Measurements from ENCODE around the gene AK9. TPM values are rescaled to one million over a fixed set of nuclear protein-coding genes. Genes with fewer than 3 reads are reported as not detected.

AK9 gene
- polyA plus RNA-seq, 2 of the 4 experiments (the other 2 are of a cell fraction) = 2.2 to 4.7 TPM

DNA sequence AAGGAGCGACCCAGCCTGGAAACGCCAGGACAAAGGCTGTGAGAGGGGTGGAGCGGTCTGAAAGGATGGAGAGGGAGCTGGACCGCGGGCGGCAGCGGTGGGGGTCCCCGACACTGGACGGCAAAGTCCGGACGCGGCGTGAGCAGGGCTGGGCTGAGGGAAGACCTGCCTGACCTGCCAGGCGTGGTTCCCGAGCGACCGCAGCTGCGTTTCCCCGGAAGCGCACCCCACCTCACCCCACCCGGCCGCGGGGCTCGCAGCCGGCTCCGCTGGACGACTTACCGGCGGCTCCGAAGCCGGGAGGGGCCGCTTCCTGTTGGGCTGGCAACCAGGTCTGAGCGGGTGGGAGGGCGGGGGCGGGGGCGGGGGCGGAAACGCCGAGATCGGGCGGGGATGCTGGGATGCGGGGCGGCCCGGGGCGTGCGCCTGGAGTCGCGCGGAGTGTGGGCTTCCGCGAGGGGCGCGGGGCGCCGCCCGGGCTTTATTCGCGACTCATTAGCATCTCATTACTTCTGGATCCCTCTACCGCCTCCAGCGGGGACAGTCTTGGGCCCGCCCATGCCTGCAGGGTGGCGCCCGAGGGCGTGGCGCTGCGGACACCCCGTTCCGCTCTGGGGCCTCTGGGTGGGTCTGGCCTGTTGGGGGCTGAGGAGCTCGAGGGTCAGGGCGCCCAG, 235.4 kb downstream of the AK9 start, which contains the start of gene MICAL1:
Gene MICAL1, minus strand, starts transcription at position 336 of the 674 bp plus-strand sequence. CDS start 1,576 bp downstream, outside the sequence.
- peak; percentile 84 to 89 for ATAC-seq
- peak; percentile 33 to 40 for DNase-seq (ENCODE audit: low read depth in 1 of 2, low spot score in 1 of 2)
- Histone ChIP-seq H3K4me2 (peak within 1 kb of the TSS; percentile 92), H3K4me1 (peaks cover 14% of the 10 kb centered on the region; the same call in 1 of the 3 replicates), H3K27ac (peak within 1 kb of the TSS; percentile 81 to 93), H3K9me3 (no peaks in the 10 kb centered on the region), H3K4me3 (peak within 1 kb of the TSS; percentile 93)
- ChIA-PET CTCF (interaction anchor here (2.1 to 2.4 kb wide), 2 partner anchors 13 to 268 kb away, joined by 8 to 10 read pairs; no protein-coding TSS in a partner anchor), POLR2A (interaction anchor here (0.6 to 4.1 kb wide), 2 partner anchors 12 to 14 kb away, joined by 3 to 18 read pairs; partner anchors contain the start of genes PPIL6 and SMPD2)
- TF ChIP-seq CHD4 (IDR thresholded peaks at IDR 0.05; ENCODE audit: borderline replicate concordance) = no peak
- TF ChIP-seq POLR2A (IDR thresholded peaks at IDR 0.05; ENCODE audit: low read length) = peak; percentile 47
- TF ChIP-seq, protein P1, sequence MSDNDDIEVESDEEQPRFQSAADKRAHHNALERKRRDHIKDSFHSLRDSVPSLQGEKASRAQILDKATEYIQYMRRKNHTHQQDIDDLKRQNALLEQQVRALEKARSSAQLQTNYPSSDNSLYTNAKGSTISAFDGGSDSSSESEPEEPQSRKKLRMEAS (IDR thresholded peaks at IDR 0.05) = 0 out of 2 replicates have a peak, but pooled peaks have one; percentile 33
- TF ChIP-seq RNF2 (IDR thresholded peaks at IDR 0.05; ENCODE audit: borderline replicate concordance, low read depth) = peak; percentile 50; the same call in 1 of the 2 replicates
- no peak for FAIRE-seq
- WGBS (ENCODE audit: missing lambda C conversion rate) = 3% methylated on average over 20 of the region's 70 CpGs

GRCh38 chr6:109454496-109455436, 236.2 kb downstream of the AK9 start:
- no peak for TF ChIP-seq CBX8 (IDR thresholded peaks at IDR 0.05)
- no peak for TF ChIP-seq HOXA7 (CRISPR knock-in tag; IDR thresholded peaks at IDR 0.05)
- TF ChIP-seq NPAS2 (CRISPR knock-in tag; IDR thresholded peaks at IDR 0.05; ENCODE audit: borderline replicate concordance) = no peak
- TF ChIP-seq GATA3 (IDR thresholded peaks at IDR 0.05; ENCODE audit: borderline replicate concordance) = no peak
- TF ChIP-seq, protein P2, sequence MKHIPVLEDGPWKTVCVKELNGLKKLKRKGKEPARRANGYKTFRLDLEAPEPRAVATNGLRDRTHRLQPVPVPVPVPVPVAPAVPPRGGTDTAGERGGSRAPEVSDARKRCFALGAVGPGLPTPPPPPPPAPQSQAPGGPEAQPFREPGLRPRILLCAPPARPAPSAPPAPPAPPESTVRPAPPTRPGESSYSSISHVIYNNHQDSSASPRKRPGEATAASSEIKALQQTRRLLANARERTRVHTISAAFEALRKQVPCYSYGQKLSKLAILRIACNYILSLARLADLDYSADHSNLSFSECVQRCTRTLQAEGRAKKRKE (CRISPR knock-in tag; IDR thresholded peaks at IDR 0.05; ENCODE audit: low read depth) = no peak
- no peak for TF ChIP-seq JUNB (IDR thresholded peaks at IDR 0.05)
- TF ChIP-seq BCL3 (IDR thresholded peaks at IDR 0.05) = no peak
- TF ChIP-seq POLR2AphosphoS2 (conservative IDR thresholded peaks at IDR 0.05; ENCODE audit: low read length) = no peak
- TF ChIP-seq PHF8 (IDR thresholded peaks at IDR 0.05; ENCODE audit: borderline replicate concordance, low read depth) = no peak
- no peak for TF ChIP-seq NR3C1 (IDR thresholded peaks at IDR 0.05)
- no peak for TF ChIP-seq EP300 (IDR thresholded peaks at IDR 0.05)
- TF ChIP-seq CHD4 (IDR thresholded peaks at IDR 0.05; ENCODE audit: borderline replicate concordance) = no peak
- FAIRE-seq (no peak), DNase-seq (ENCODE audit: low read depth in 1 of 2, low spot score in 1 of 2) (no peak), ATAC-seq (peak; percentile 25 to 36)
- Histone ChIP-seq H3K4me1 (peaks cover 14% of the 10 kb centered on the region; the same call in 1 of the 3 replicates), H3K9me3 (no peaks in the 10 kb centered on the region), H3K27ac (peak overlapping the region; percentile 81 to 93), H3K4me3 (peak overlapping the region; percentile 93), H3K4me2 (peak overlapping the region; percentile 92)
- CTCF ChIA-PET = interaction anchor here (1.0 to 2.5 kb wide), 4 partner anchors 10 to 267 kb away, joined by 4 to 16 read pairs (median 8); partner anchors contain the start of genes PPIL6 and SMPD2
- POLR2A ChIA-PET = interaction anchor here (4.1 kb wide), 1 partner anchor 13 kb away, joined by 18 read pairs; the partner anchor contains the start of genes PPIL6 and SMPD2
- WGBS (ENCODE audit: missing lambda C conversion rate) = 14% methylated on average over 18 of the region's 48 CpGs

Measured in A549 (cell line).